Fibroblast of lung (primary cell): ENCODE data around the gene SLC35F3. TPM values are rescaled to one million over a fixed set of nuclear protein-coding genes. Genes with fewer than 3 reads are reported as not detected.

Experiments used
- DNase-seq, 2 donors: peaks; one replicate each; pipeline versions ENCODE4 v3.0.0 to v3.0.0-alpha.2; 2010; ENCODE audit warnings: low read depth in 2 of 2
- H2AFZ ChIP-seq: 2 replicates; pipeline ENCODE4 v1.5.1; 2012; ENCODE audit warnings: low read length, control low read depth, inconsistent platforms
- H3K27ac ChIP-seq: 2 replicates; pipeline ENCODE4 v1.5.1; 2011; ENCODE audit warnings: low read length, control low read depth; ENCODE audit not compliant: insufficient read depth
- H3K27me3 ChIP-seq: 2 replicates; pipeline ENCODE4 v1.5.1; 2011; ENCODE audit warnings: mild to moderate bottlenecking, low read length; ENCODE audit not compliant: control insufficient read depth, insufficient read depth
- H3K36me3 ChIP-seq: 2 replicates; pipeline ENCODE4 v1.5.1; 2011; ENCODE audit warnings: low read length; ENCODE audit not compliant: control insufficient read depth, insufficient read depth
- H3K4me1 ChIP-seq: 2 replicates; pipeline ENCODE4 v1.5.1; 2011; ENCODE audit warnings: low read length; ENCODE audit not compliant: control insufficient read depth, insufficient read depth; ENCODE audit errors: extremely low read depth
- H3K4me2 ChIP-seq: 2 replicates; pipeline ENCODE4 v1.5.1; 2011; ENCODE audit warnings: low read length, control low read depth; ENCODE audit not compliant: insufficient read depth; ENCODE audit errors: extremely low read depth
- H3K4me3 ChIP-seq, 4 experiments: fragments of 200-600 bp in 1 of 4; sonication (generic) in 1 of 4; replicated peaks in 1 of 4; 2 replicates each; pipeline ENCODE4 v1.5.1; 2011 to 2016; ENCODE audit warnings: low read length in 4 of 4, low read depth in 3 of 4, mild to moderate bottlenecking in 3 of 4, control low read depth in 2 of 4, inconsistent platforms in 1 of 4, mixed read lengths in 1 of 4; ENCODE audit not compliant: insufficient read depth in 1 of 4; ENCODE audit errors: control extremely low read depth in 1 of 4
- H3K79me2 ChIP-seq: 2 replicates; pipeline ENCODE4 v1.5.1; 2012; ENCODE audit warnings: mild to moderate bottlenecking, low read length, inconsistent platforms; ENCODE audit not compliant: control insufficient read depth, insufficient read depth
- H3K9ac ChIP-seq: 2 replicates; pipeline ENCODE4 v1.5.1; 2011; ENCODE audit warnings: mild to moderate bottlenecking, low read length, control low read depth; ENCODE audit not compliant: insufficient read depth
- H3K9me3 ChIP-seq: 2 replicates; pipeline ENCODE4 v1.5.1; 2012; ENCODE audit warnings: low read depth, low read length; ENCODE audit not compliant: control insufficient read depth, insufficient read depth
- H4K20me1 ChIP-seq: 2 replicates; pipeline ENCODE4 v1.5.1; 2011; ENCODE audit warnings: low read length; ENCODE audit not compliant: control insufficient read depth, insufficient read depth; ENCODE audit errors: extremely low read depth
- EZH2 ChIP-seq: IDR thresholded peaks from 2 replicates; pipeline ENCODE4 v1.5.1; 2012; ENCODE audit warnings: low read length, control low read depth, mild to moderate bottlenecking; ENCODE audit errors: missing control alignments
- polyA plus RNA-seq, 2 donors: library from polyadenylated mRNA; depleted of rRNA in 1 of 2; stranded (reverse) in 1 of 2; unstranded in 1 of 2; fragments of >200 nt; gene quantifications; 2 replicates each; pipeline ENCODE4 v1.2.1, GENCODE V29; 2011 to 2012; ENCODE audit warnings: missing spikeins in 1 of 2
- total RNA-seq: library from RNA; depleted of rRNA; stranded (reverse); fragments of >200 nt; gene quantifications from 2 replicates; pipeline ENCODE4 v1.2.1, GENCODE V29; 2014
- TF ChIP-seq, protein P1 (sequence below), 2 donors: IDR thresholded peaks in 1 of 2; conservative IDR thresholded peaks in 1 of 2; 1 replicate in 1 of 2; 2 replicates in 1 of 2; pipeline ENCODE4 v1.5.1; 2011 to 2012; ENCODE audit warnings: low read length in 2 of 2, control low read depth in 1 of 2, inconsistent platforms in 1 of 2, low read depth in 1 of 2, mild to moderate bottlenecking in 1 of 2

Gene SLC35F3
- total and polyA plus RNA-seq, 2 donors (not counting 1 experiment from before 2014, with no cell fraction given) = not detected

DNA sequence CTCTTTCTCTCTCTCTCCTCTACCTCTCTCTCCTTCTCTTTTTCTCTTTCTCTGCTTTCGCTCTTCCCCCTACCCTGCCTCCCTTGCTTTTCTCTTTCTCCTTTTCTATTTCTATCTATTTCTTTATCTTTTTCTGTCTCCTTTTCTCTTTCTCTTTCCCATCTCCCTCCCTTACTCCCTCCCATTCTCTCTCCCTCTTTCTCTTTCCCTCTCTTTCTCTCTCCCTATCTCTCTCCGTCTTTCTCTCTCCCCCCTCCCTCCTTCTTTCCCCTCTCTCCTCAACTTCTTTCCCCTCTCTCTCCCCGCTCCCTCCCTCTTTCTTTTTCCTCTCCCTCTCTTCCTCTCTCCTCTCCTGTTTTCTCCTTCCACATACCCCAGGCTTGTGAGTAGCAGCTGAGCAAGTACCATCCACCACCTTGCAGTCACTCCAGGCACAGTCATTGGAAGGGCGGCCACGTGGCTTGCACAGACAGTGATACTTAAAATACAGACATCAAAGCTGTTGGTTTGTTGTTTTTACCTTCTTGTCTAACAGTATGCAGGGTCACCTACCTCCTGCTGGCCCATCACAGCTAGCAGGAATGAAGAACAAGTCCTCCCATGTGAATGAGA is 259.7 kb downstream of the SLC35F3 start:
- Histone ChIP-seq H3K9me3 (no peaks in the 10 kb centered on the region), H3K4me2 (no peak overlapping the region), H3K4me3 (no peak overlapping the region), H3K9ac (no peak overlapping the region), H2AFZ (no peak overlapping the region), H3K27me3 (no peaks in the 10 kb centered on the region), H3K36me3 (no peaks in the 10 kb centered on the region), H3K79me2 (no peaks in the 10 kb centered on the region), H3K4me1 (no peaks in the 10 kb centered on the region), H3K27ac (no peak overlapping the region), H4K20me1 (no peaks in the 10 kb centered on the region)
- no peak for TF ChIP-seq EZH2
- TF ChIP-seq, protein P1, sequence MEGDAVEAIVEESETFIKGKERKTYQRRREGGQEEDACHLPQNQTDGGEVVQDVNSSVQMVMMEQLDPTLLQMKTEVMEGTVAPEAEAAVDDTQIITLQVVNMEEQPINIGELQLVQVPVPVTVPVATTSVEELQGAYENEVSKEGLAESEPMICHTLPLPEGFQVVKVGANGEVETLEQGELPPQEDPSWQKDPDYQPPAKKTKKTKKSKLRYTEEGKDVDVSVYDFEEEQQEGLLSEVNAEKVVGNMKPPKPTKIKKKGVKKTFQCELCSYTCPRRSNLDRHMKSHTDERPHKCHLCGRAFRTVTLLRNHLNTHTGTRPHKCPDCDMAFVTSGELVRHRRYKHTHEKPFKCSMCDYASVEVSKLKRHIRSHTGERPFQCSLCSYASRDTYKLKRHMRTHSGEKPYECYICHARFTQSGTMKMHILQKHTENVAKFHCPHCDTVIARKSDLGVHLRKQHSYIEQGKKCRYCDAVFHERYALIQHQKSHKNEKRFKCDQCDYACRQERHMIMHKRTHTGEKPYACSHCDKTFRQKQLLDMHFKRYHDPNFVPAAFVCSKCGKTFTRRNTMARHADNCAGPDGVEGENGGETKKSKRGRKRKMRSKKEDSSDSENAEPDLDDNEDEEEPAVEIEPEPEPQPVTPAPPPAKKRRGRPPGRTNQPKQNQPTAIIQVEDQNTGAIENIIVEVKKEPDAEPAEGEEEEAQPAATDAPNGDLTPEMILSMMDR (conservative IDR thresholded peaks at IDR 0.05 in 1 of 2, IDR thresholded peaks at IDR 0.05 in 1 of 2; ENCODE audit: low read depth in 1 of 2, low read length in 2 of 2) = no peak
- DNase-seq = no peak

- H2AFZ ChIP-seq = no peak overlapping the region
- H3K4me1 ChIP-seq = no peaks in the 10 kb centered on the region
- H4K20me1 ChIP-seq = no peaks in the 10 kb centered on the region
- H3K27ac ChIP-seq = no peak overlapping the region
- H3K9me3 ChIP-seq = no peaks in the 10 kb centered on the region
- H3K4me2 ChIP-seq = no peak overlapping the region
- no peaks in the 10 kb centered on the region for H3K79me2 ChIP-seq
- H3K36me3 ChIP-seq = no peaks in the 10 kb centered on the region
- H3K27me3 ChIP-seq = no peaks in the 10 kb centered on the region
- no peak for DNase-seq
- H3K4me3 ChIP-seq = no peak overlapping the region
- TF ChIP-seq, protein P1 (conservative IDR thresholded peaks at IDR 0.05 in 1 of 2, IDR thresholded peaks at IDR 0.05 in 1 of 2; ENCODE audit: low read depth in 1 of 2, low read length in 2 of 2) = no peak
- no peak for TF ChIP-seq EZH2
- no peak overlapping the region for H3K9ac ChIP-seq
Measured at GRCh38 chr1:234168061-234168724, 263.7 kb downstream of the SLC35F3 start.

GRCh38 chr1:234169161-234169849 is 264.8 kb downstream of the SLC35F3 start:
- H3K9me3 ChIP-seq = no peaks in the 10 kb centered on the region
- no peak overlapping the region for H3K9ac ChIP-seq
- H3K4me1 ChIP-seq = no peaks in the 10 kb centered on the region
- no peaks in the 10 kb centered on the region for H3K79me2 ChIP-seq
- no peaks in the 10 kb centered on the region for H4K20me1 ChIP-seq
- no peak overlapping the region for H2AFZ ChIP-seq
- no peaks in the 10 kb centered on the region for H3K27me3 ChIP-seq
- H3K4me2 ChIP-seq = no peak overlapping the region
- no peaks in the 10 kb centered on the region for H3K36me3 ChIP-seq
- no peak overlapping the region for H3K4me3 ChIP-seq
- no peak overlapping the region for H3K27ac ChIP-seq
- TF ChIP-seq EZH2 = no peak
- TF ChIP-seq, protein P1 (conservative IDR thresholded peaks at IDR 0.05 in 1 of 2, IDR thresholded peaks at IDR 0.05 in 1 of 2; ENCODE audit: low read depth in 1 of 2, low read length in 2 of 2) = no peak
- DNase-seq = peak in 1 of 2 donors; percentile 20
